Inferior parietal cortex (tissue), 1 donor: ENCODE data around the gene CES3.

Experiments
- DNase-seq: peaks from one replicate; pipeline ENCODE4 v3.0.0-alpha.2; 2016; ENCODE audit errors: extremely low spot score

The CES3 gene

DNA sequence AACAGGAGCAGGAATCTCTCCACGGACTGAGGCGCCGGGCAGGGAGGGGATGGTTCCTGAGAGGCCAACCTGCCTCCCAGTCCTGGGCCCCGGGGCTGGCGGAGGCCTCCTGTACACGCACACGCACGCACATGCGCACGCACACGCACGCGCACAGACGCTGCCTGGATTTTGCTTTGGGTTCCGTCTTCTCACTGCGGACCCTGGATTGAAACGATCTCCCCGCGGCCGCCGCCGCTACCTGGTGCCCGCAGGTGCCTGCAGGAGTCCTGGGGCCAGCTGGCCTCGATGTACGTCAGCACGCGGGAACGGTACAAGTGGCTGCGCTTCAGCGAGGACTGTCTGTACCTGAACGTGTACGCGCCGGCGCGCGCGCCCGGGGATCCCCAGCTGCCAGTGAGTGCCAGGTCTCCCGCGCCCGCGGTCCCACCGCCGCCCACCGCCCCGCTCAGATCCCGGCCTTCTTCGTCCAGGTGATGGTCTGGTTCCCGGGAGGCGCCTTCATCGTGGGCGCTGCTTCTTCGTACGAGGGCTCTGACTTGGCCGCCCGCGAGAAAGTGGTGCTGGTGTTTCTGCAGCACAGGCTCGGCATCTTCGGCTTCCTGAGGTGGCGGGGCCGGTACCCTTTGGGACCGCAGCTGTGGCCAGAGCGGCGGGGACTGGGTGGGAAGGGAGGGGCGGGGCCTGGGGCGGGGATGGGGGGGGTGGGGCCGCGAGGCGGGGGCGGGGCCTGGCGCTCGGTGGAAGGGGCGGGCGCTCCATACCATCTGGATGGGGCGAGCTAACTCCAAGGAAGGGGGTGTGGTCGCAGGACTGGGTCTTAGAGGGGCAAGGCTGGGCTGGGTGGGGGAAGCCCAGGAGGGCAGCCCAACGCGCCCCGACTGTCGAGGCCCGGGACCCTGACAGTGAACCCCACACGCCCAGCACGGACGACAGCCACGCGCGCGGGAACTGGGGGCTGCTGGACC lies 39.6 kb downstream of the CES3 start:
- peak; percentile 69 for DNase-seq

DNA sequence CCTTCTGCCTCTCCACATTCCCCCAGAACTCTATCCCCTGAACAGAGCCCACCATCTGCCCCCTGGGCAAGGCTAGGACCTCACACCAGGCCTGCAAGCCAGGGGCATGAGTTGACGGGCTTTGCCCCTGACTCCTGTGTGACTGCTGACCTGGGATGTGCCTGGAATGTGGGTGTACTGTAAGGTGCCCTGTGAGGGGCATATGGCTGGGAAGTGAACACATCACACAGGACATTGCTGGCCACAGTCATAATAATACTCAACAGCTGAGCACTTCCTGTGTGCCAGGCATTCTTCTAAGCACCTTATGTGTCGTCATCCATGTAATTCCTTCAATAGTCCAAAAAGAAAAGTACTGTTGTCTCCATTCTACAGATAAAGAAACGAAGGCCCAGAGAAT lies 40.7 kb downstream of the CES3 start:
- DNase-seq = no peak

DNA sequence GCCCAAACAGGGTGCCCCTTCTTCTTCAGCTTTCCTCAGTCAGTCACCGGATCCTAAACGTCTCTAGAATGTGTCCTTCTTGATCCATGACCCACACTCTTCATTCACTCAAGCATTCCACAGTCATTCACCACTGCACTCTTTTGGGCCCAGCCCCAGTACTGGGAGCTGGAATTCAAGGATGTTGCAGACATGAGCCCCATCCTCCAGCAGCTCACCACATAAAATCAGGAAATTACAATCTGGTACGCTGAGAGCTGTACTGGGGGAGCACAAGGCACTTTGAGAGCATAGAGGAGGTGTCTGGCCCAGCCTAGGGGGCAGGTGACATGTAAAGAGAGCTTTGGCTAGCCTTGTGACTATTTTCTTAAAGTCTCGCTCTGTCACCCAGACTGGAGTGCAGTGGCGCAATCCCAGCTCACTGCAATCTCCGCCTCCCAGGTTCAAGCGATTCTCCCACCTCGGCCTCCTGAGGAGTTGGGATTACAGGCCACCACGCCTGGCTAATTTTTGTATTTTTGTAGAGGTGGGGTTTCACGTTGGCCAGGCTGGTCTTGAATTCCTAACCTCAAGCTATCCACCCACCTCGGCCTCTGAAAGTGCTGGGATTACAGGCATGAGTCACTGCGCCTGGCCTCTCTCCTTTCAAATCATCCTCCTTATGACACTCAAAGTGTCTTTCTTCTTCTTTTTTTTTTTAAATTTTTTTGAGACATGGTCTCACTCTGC lies 46.0 kb downstream of the CES3 start:
- DNase-seq = no peak

DNA sequence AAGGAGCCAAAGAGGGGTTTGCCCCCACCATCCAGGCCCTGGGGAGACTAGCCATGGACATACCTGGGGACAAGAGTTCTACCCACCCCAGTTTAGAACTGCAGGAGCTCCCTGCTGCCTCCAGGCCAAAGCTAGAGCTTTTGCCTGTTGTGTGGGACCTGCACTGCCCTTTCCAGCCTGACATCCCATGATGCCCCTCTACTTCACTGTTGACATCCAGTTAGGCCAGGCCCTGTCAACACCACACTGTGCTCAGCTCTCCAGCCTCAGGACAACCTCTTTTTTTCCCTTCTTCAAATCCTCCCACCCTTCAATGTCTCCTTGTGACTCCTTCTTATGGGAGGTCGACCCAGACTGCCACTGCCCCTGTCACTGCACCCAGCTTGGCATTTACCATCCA lies 48.1 kb downstream of the CES3 start:
- DNase-seq = no peak

DNA sequence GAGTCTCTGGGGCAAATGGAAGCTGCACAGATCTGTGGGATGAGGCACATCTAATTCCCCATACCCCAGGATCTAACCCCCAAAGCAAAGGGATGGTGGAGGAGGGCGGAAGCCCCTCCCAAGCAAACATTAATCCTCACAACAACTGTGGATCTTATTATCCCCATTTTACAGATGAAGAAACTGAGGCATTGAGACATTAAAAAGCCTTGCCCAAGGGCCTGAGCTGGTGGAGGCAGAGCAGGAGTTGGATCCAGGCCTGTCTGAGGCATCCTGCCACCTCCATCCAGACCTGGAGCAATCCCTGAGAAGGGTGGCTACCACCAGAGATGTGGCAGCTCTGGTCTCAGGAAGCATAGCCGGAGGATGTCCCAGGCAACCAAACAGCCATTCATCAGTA lies 50.2 kb downstream of the CES3 start:
- DNase-seq = no peak

DNA sequence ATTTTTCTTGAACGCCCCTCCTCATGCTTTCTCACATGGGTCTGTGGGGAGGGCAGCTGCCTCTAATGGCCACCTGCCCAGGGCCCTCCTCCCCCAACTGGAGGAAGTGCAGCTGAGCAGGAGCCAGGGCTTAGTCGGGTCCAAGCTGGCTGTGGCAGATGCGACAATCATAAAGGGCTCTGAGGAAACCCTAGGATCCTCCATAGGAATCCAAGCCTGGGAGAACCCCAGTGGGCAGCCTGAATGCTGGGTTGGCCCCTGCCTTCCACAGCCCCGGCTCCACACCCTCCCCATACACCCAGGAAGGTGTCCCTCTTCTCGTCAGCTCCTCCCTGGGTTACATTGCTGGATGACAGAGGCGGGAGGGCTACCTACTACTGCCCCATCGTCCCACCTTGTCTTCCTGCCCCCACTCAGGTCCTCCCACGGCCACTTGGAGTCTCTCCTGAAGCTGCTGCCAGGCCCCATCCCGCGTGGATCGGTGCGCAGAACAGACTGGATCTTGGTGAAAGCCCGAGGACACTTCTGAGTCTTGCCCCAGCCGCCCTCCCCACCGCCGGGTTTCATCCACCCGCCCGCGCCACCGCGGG lies 52.3 kb downstream of the CES3 start:
- no peak for DNase-seq

DNA sequence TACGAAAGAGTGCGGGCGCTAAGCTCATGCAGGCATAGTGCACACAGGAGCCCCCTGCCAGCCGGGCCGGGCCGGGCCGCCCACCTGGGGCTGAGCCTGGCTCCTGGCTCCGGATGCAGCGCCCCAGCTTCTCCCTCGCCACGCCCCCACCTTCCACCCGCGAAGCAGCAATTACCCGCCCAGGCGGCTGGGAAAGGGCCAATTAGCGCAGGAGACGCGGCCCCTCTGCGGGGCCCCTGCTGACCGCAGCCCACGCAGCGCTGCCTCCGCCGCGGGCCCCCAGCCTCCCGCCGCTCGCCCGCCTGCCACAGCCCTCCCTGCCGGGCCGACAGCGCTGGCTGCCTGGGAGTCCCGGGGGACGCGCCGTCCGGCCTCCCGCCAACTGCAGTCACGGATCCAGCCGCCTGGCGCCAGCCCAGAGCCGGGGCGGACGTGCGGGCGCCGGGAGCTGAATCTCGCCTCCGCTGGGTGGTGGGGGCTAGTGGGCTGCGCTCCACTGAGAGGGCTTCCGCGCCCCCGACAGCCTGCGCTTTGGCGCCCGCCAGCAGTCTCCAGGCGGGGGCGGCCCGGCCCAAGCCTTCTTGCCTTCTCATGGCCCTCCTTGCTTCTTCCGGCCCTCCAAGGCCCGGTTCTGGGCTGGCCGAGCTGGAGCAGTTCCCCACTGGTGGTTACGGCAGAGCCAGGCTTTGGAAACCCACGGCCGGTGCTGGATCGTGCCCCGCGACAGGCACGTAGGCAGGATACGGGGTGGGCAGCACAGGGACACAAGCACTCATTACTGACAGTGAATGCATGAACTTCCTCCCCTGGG lies 53.0 kb downstream of the CES3 start:
- DNase-seq = peak; percentile 57

DNA sequence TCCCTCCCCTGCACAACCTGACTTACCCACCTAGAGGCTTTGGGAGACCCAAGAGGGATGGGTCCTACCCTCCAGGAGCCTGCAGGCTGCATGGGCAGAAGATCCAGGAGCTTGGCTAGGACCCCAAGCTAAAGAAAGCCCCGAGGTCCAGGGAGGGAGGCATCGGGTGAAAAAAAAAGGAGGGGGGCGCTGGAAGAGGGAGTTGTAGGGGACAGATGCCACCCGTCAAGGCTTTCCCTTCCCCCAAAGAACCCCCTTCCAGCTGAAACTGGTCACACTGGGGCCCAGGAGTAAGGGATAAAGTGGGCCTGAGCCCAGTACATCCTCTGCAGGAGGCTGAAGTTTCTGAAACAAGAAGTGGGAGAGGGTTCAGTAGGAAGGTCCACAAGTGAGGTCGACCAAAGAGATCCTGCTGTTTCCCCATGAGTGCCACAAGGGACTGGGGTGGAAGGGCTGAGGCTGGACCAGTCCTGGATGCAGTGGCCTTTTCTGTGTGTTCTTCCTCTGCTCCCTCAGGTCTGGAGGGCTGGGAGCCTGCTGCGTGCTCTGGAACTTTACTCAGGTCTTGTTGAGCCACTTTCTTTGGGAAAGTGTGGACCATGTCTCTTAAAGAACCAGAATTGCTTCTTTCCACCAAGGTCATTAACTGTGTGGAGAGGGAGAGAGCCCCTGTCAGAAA lies 53.7 kb downstream of the CES3 start:
- DNase-seq = no peak

DNA sequence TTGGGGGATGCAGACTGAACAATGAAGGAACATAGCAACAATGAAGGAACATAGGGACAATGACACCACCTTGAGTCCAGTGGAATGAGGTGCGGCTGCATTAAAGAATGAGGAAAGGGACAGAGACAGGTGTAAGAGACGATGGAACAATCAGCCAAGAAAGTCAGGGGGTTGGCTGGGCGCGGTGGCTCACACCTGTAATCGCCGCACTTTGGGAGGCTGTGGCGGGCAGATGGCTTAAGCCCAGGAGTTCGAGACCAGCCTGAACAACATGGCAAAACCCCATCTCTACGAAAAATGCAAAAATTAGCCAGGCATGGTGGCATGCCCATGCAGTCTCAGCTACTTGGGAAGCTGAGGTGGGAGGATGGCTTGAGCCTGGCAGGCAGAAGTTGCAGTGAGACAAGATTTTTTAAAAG lies 54.3 kb downstream of the CES3 start:
- no peak for DNase-seq

DNA sequence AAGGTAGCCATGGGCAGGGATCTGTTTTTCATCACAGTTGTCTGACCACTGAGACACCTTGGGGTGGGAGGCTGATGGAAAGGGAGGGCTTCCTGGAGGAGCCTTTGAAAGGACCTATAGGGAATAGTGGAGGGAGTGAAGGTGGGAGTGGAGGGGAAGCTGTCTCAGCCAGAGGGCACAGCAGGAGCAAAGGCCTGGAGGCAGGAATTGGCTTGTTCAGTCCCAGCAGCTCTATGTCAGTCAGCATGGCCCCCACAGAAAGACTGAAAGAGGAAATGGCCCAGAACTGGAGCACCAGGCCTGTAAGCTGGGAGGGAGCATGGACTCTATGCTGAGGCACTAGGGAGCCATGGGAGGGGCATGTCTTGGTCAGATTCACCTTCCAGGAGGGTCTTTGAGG lies 55.1 kb downstream of the CES3 start:
- DNase-seq = no peak

DNA sequence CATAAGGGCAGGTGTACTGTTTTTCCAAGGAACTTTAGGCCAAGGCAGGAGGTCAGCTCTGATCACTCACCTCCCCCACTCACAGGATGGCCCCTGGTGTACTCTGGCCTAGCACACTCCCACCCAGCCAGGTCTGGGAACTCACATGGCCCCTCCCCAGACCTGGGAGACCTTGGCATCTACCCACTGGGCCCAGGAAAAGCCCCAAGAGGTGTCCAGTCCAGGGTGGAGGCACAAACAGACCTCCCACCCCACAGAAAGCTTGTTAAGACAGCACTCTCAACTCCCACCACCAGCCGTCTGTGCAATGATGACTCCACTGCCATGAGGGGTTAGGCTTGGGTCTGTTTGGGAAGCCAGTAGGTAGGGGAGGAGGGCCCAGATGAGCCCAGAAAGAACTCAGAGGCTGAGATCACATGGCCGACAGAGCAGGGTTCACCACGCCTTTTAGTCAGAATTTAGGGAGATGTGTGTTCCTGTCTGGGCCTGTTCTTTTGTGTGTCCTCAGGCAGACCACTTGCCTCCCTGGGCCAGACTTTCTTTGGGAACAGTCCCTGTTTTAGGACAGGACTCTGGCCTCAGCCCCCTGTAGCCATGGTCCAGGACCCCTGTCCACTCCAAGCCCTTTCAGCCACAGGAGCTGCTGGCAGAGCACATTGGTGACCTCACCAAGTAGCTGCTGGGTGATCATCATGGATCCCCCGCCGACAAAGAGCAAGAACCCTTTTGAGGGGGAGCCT lies 55.8 kb downstream of the CES3 start:
- DNase-seq = no peak

DNA sequence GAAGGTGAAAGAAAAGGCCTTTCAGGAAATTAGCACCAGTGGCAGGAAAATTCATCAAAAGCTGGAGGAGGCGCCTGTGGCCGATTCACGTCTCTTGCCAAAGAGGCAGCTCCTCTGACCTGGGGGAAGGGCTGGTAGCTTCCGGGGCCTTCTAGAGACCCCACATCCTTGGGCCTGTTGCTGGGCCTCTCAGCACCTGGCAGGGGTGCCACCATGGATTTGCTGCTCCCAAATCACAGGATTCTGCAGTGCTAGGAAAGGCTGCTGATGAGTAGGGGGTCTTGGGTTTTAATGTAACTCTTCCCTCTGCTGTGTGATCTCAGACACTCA lies 56.3 kb downstream of the CES3 start:
- no peak for DNase-seq

DNA sequence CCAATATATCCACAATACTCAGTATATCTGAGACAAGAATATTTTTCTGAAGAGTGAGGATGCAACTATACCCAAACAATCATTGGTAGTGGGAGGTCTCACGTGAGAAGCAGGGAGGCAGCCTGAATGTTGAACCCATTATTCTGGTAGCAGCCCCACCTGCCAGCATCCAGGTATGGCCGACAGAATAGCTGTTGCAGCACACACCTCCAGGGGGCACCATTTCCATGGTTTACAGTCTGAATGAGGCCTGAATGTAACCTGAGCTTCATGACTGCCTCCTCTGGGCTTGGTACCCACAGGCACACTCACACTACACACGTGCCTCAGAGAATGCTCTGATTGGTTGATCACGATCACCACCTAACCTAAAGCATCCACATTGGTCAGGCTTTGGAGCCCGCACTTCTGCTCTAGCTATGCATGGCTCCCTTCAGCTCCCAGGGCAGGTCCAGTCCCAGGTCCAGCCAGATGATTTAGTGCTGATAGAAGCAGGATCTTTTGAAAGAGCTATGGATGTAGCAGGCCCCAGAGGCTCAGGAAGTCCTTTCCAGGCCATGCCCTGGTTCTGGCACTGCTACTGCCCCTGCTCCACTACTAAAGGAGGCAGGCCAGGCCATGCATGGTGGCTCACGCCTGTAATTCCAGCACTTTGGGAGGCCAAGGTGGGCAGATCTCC lies 56.9 kb downstream of the CES3 start:
- DNase-seq = peak; percentile 77

DNA sequence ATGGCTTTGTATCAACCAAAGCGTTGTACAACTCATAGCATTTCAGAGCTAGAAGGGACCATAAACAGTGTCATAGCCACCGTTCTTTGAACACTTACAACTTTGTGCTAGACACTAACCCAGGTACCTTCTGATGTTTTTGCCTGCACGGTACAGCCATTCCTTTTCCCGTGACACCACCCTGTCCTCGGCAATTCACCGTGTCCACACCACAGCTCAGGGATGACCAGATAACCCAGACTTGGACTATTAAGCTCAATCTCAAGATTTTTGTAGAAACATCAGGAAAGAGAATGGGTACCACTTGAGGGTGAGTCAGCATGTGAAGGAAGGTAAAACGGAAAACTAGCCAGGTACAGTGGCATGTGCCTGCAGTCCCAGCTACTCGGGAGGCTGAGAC lies 58.1 kb downstream of the CES3 start:
- no peak for DNase-seq

DNA sequence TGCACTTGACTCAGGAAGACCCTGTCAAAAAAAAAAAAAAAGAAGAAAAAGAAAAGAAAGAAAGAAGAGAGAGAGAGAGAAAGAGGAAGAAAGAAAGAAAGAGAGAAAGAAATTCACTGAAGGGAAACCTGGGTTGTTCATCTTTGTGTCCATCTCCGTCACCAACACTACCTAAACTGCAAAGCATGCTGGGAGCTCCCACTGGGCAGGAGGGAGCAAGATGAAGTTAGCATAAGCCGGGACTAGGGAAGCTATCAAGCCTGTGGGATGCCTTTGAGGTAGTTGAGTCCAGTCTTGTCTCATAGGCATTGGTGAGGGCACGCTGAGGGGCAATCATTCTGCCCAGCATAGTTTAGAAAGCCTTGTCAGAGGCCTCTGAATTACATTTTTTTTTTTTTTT lies 60.3 kb downstream of the CES3 start:
- DNase-seq = no peak

DNA sequence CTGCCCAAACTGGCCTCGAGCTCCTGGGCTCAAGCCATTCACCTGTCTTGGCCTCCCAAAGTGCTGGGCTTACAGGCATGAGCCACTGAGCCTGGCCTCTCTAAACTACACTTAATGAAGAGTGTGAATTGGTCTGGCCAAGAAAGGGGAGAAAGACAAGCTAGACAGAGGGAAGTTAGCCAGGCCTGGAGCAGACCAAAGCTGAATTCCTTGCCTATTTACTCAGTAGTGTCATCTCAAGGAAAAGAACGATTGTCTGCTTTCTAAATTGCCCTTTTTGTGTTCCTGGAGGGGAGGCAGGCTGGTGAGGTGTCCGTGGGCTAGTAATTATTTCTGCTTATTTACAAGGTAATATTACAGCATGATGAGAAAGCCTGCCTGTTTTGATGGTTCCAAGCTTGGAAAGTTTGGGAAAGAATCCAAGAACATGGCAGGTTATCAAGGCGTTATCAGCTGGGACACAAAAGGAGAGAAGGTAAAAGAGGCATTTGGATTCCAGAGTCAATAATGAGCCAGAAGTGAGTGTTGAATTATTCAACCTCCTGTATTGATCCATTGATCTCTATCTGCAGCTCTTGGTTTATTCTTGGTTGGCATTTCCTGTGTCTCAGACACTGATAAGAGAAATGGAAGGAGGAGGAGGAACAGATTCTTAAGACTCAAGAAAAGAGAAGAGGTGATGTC lies 61.6 kb downstream of the CES3 start:
- DNase-seq = no peak

DNA sequence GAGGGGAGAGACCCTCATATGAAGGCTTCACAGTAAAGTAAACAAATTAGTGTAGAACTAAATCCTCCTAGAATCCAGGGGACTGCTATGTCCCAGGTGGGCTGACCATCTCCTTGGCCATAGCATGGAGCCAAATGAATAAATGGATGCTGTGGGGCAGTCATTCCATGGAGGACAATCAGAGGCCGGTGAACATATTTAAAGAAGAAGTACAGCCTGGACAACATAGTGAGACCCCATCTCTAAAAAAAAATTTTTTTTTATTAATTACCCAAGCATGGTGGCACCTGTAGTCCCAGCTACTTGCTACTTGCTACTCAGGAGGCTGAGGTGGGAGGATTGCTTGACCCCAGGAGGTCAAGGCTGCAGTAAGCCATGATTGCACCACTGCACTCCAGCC lies 62.6 kb downstream of the CES3 start:
- no peak for DNase-seq
